Stimulated activated naive B cell treated with anti-CD40 and anti-IgM and Interleukin-4, amounts not matched to agents 10 μg/mL and 1 μg/mL and 100 μg/mL, for 72 hours (primary cell): ENCODE data around the gene ADCY5.

ENCODE experiments used
- ATAC-seq, 2 donors: fragments of 150-1000 bp; cut with Tn5 transposase; replicated peaks; 2 replicates each; pipeline ENCODE4 v1.10.0; 2021; ENCODE audit warnings: moderate library complexity in 1 of 2
- DNase-seq: peaks from one replicate; pipeline ENCODE4 v3.0.0; 2021
- H3K27ac Mint-ChIP-seq: one replicate; pipeline ENCODE4 v1.8.0; 2022; ENCODE audit warnings: mild to moderate bottlenecking, mixed read lengths
- H3K27me3 Mint-ChIP-seq, 2 donors: one replicate each; pipeline ENCODE4 v1.8.0; 2022; ENCODE audit warnings: mixed read lengths in 2 of 2
- H3K36me3 Mint-ChIP-seq, 2 donors: one replicate each; pipeline ENCODE4 v1.8.0; 2022; ENCODE audit warnings: mixed read lengths in 2 of 2, mild to moderate bottlenecking in 1 of 2
- H3K4me1 Mint-ChIP-seq, 2 donors: one replicate each; pipeline ENCODE4 v1.8.0; 2022; ENCODE audit warnings: mixed read lengths in 2 of 2, mild to moderate bottlenecking in 1 of 2
- H3K4me3 Mint-ChIP-seq, 2 donors: one replicate each; pipeline ENCODE4 v1.8.0; 2022; ENCODE audit warnings: mild to moderate bottlenecking in 2 of 2, mixed read lengths in 2 of 2, moderate library complexity in 1 of 2
- H3K9me3 Mint-ChIP-seq, 2 donors: one replicate each; pipeline ENCODE4 v1.8.0; 2022; ENCODE audit warnings: mixed read lengths in 2 of 2, mild to moderate bottlenecking in 1 of 2

The ADCY5 gene

GRCh38 chr3:123386477-123387040 is 62.3 kb downstream of the ADCY5 start:
- Mint-ChIP-seq H3K9me3 (no peaks in the 10 kb centered on the region), H3K36me3 (no peaks in the 10 kb centered on the region), H3K27me3 (peaks cover 18 to 22% of the 10 kb centered on the region in 2 donors), H3K27ac (no peak overlapping the region), H3K4me3 (no peak overlapping the region), H3K4me1 (no peaks in the 10 kb centered on the region)
- ATAC-seq (no peak), DNase-seq (no peak)

DNA sequence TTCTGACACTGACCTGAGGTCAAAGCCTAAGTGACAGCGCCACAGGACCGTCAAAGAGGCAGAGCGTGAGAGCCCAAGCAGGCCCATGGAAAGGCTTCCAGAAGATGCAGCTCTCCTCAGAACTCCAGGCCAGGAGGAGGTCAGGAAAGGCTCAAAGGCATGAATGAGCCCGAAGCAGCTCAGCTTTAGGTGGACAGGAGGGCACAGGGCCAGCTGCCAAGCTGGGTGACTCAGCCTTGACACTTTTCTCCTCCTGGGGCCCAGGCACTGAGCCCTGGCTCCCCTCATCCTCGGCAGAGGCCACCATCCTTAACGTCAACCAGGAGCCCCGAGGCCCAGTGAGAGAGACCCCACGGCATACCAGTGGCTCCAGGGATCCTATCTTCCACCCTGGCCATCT is 62.9 kb downstream of the ADCY5 start:
- H3K4me3 Mint-ChIP-seq = no peak overlapping the region
- no peaks in the 10 kb centered on the region for H3K36me3 Mint-ChIP-seq
- DNase-seq (no peak), ATAC-seq (no peak)
- H3K4me1 Mint-ChIP-seq = no peaks in the 10 kb centered on the region
- H3K27me3 Mint-ChIP-seq = peaks cover 18 to 22% of the 10 kb centered on the region in 2 donors
- no peak overlapping the region for H3K27ac Mint-ChIP-seq
- H3K9me3 Mint-ChIP-seq = no peaks in the 10 kb centered on the region

DNA sequence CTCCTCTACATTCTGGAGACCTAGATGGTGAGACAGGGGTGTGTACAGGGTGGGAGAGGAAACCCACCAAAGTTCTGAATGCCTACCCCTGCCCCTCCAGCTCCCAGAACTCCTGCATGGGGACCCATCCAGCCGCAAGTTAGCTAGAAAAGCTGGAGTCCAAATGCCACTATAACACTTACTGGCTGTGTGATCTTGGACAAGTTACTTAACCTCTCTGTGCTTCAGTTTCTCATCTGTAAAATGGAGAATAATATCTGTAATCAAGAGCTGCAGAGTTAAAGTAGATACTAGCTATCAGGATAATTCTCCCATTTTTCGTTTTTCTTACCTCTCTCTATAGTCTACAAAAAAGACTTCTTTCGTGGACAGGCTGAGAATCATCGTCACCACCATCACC is 63.4 kb downstream of the ADCY5 start:
- no peak overlapping the region for H3K4me3 Mint-ChIP-seq

GRCh38 chr3:123385001-123385401 is 63.9 kb downstream of the ADCY5 start:
- Mint-ChIP-seq H3K27ac (no peak overlapping the region), H3K27me3 (peaks cover 18 to 22% of the 10 kb centered on the region in 2 donors), H3K9me3 (no peaks in the 10 kb centered on the region), H3K4me3 (no peak overlapping the region), H3K4me1 (no peaks in the 10 kb centered on the region), H3K36me3 (no peaks in the 10 kb centered on the region)
- DNase-seq (no peak), ATAC-seq (no peak)

More for the DNA sequence above, 63.4 kb downstream of the ADCY5 start:
- H3K9me3 Mint-ChIP-seq = no peaks in the 10 kb centered on the region
- ATAC-seq = no peak
- H3K27ac Mint-ChIP-seq = no peak overlapping the region
- no peaks in the 10 kb centered on the region for H3K4me1 Mint-ChIP-seq
- peaks cover 18 to 22% of the 10 kb centered on the region in 2 donors for H3K27me3 Mint-ChIP-seq
- H3K36me3 Mint-ChIP-seq = no peaks in the 10 kb centered on the region
- DNase-seq = no peak

- ATAC-seq = no peak
- Mint-ChIP-seq H3K36me3 (no peaks in the 10 kb centered on the region), H3K27ac (no peak overlapping the region)
Measured at GRCh38 chr3:123384256-123384655, 64.6 kb downstream of the ADCY5 start.

DNA sequence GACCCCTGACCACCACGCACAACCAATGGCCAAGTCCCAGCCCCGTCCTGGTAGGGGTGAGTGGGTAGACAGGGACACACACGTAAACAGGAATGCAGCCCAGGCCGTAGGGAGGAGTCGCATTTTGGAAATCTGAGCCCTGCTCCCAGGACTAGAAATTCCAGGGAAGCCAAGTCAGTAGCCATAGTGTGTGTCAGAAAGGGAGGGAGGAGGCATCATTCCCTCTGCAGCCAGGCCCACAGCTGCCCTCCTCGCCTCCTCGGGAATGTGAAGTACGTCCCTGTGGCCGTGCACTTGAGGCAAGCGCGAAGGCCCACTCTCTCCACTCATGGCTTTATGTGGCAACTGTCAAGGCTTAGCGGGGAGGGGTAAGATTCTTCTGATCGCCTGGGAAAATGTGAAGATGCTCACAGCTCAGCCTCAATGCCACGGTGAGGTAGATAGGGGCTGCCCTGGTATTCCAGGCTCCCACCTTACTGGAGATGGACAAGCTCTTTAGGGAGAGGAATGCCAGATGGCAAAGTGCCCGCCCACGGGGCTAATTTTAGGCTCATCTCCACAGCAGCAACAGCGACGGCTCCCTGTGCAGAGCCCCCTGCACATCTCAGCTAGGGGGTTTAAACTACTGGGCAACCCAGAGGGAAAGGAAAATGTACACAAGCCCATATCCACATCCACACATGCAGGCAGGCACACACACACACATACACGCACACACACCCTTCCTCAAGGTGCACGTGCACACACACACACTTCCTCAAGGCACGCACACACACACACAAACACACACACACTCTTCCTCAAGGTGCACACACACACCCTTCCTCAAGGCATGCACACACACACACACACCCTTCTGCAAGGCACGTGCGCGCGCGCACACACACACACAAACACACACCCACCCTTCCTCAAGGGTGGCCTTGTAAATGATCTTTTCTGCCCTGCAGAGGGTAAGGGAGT is 65.5 kb downstream of the ADCY5 start:
- Mint-ChIP-seq H3K36me3 (no peaks in the 10 kb centered on the region), H3K4me1 (no peaks in the 10 kb centered on the region), H3K27me3 (peaks cover 18 to 20% of the 10 kb centered on the region in 2 donors), H3K4me3 (no peak overlapping the region), H3K27ac (no peak overlapping the region), H3K9me3 (no peaks in the 10 kb centered on the region)
- DNase-seq = no peak
- no peak for ATAC-seq

More at GRCh38 chr3:123384256-123384655, 64.6 kb downstream of the ADCY5 start:
- no peaks in the 10 kb centered on the region for H3K4me1 Mint-ChIP-seq
- no peak for DNase-seq
- H3K27me3 Mint-ChIP-seq = peaks cover 18 to 22% of the 10 kb centered on the region in 2 donors
- H3K9me3 Mint-ChIP-seq = no peaks in the 10 kb centered on the region
- no peak overlapping the region for H3K4me3 Mint-ChIP-seq

DNA sequence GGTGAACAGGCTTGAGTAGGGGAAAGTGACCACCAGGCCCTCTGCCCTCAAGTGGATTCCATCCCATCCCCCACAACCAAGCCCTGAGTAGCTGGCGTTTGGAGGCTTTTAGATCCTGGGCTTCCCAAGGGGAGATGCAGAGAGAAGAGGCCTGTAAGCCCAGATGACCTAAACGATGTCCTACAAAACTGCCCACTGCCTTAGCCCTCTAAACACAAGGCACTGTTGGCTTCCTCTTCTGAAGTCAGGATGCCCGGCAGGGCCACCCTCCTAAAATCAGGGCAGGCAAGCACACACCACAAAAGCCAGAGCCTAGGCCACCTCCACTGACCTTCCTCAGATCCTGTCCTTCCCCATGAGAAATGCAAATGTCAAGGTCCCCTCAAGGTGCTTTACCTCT is 68.6 kb downstream of the ADCY5 start:
- DNase-seq (no peak), ATAC-seq (no peak)
- H3K4me1 Mint-ChIP-seq = no peaks in the 10 kb centered on the region
- no peaks in the 10 kb centered on the region for H3K36me3 Mint-ChIP-seq
- H3K4me3 Mint-ChIP-seq = no peak overlapping the region
- H3K27me3 Mint-ChIP-seq = peaks cover 6 to 8% of the 10 kb centered on the region in 2 donors
- no peak overlapping the region for H3K27ac Mint-ChIP-seq
- no peaks in the 10 kb centered on the region for H3K9me3 Mint-ChIP-seq

DNA sequence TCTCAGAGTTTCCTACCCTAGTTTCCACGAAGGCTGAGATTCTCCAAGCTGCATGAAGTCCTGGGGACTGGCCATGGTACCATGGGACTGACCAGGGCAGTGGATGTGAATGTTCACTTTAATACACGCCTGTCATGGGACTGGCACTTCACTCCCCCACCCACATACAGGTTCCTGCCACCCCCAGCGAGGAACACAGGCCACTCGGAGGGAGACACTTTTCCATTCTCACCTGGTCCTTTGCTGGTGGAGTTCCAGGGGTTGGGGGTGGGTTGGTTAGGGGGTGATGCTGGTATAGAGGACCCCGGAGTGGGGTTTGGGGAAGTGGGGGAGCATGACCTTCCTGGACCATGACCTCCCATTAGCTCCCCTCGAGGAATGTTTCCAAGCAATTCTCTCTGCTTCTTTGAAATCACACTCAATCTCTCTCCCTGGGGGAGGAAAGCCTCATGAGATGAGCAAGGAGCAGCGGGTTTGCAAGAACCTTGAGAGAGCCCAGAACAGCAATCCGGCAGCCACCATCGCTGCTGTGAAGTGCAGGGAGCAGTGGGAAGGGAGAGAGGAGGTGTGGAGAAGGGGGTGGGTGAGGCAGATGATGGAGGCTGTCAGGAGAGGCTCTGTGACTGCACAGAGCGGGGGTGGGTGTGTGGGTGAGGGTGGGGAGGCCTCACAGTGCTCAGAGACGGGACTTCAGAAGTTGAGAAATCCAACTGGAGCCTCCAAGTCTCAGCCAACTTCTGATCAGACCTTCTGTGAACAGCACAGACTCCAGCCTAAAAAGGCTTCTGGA is 69.7 kb downstream of the ADCY5 start:
- no peaks in the 10 kb centered on the region for H3K36me3 Mint-ChIP-seq
- no peak overlapping the region for H3K4me3 Mint-ChIP-seq
- peaks cover 0 to 6% of the 10 kb centered on the region in 2 donors for H3K27me3 Mint-ChIP-seq
- DNase-seq (no peak), ATAC-seq (no peak)
- no peak overlapping the region for H3K27ac Mint-ChIP-seq
- no peaks in the 10 kb centered on the region for H3K4me1 Mint-ChIP-seq
- H3K9me3 Mint-ChIP-seq = no peaks in the 10 kb centered on the region

GRCh38 chr3:123378409-123378915 is 70.4 kb downstream of the ADCY5 start:
- Mint-ChIP-seq H3K27me3 (peaks cover 0 to 3% of the 10 kb centered on the region in 2 donors), H3K4me3 (no peak overlapping the region), H3K27ac (no peak overlapping the region), H3K4me1 (no peaks in the 10 kb centered on the region), H3K36me3 (no peaks in the 10 kb centered on the region), H3K9me3 (no peaks in the 10 kb centered on the region)
- ATAC-seq (no peak), DNase-seq (no peak)

- H3K4me3 Mint-ChIP-seq = no peak overlapping the region
- H3K27ac Mint-ChIP-seq = no peak overlapping the region
- no peaks in the 10 kb centered on the region for H3K9me3 Mint-ChIP-seq
- DNase-seq = no peak
- no peak for ATAC-seq
- peaks cover 0 to 4% of the 10 kb centered on the region in 2 donors for H3K27me3 Mint-ChIP-seq
- H3K36me3 Mint-ChIP-seq = no peaks in the 10 kb centered on the region
- H3K4me1 Mint-ChIP-seq = no peaks in the 10 kb centered on the region
Measured at GRCh38 chr3:123377243-123377740, 71.6 kb downstream of the ADCY5 start.

- Mint-ChIP-seq H3K36me3 (no peaks in the 10 kb centered on the region), H3K4me1 (no peaks in the 10 kb centered on the region), H3K4me3 (no peak overlapping the region), H3K27me3 (peaks cover 0 to 7% of the 10 kb centered on the region in 2 donors), H3K27ac (no peak overlapping the region), H3K9me3 (no peaks in the 10 kb centered on the region)
- no peak for DNase-seq
- no peak for ATAC-seq
Measured at GRCh38 chr3:123376451-123377242, 72.2 kb downstream of the ADCY5 start.

DNA sequence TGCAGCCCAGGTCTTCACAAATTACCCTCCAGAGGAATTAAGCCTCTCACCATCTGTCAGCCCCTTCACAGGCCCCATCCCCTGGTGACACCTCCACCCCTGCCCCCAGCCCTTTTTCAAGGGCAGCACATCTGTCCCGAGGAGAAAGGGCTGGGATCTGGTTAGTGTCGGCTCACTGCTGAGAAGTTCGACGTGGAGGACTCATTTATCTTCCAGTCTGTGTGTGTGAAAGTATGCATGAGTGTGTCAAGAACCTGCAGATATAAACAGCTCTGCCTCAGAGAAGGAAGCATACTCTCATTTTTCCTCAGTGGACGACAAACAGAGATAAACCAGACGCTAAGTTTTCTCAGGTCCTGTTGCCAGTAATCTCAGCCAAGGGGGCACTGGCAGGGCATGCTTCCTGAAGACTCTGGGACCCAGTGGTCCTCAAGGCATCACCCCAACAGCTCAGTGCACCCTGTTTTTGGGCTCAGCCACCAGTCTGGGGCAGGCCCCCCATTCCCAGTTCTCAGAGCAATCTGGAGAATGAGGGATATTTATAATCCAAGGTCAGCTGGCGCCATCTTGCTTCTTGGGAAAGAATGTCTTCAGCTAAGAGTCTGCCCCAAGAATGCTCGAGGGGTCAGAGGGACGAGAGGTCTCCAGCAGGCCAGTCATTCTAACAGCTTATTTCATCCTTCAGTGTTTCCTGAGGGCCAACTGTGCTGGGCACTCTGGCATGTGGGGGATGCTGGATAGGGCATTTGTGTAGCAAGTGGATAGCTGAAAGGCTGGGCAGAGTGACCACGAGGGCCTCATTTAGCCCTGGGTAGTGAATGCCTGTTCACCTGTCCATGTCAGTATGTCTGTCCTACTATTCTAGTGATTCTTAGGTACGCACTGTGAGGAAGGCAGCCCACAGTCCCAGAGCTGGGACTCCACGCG is 73.6 kb downstream of the ADCY5 start:
- ATAC-seq (no peak), DNase-seq (no peak)
- Mint-ChIP-seq H3K9me3 (no peaks in the 10 kb centered on the region), H3K27me3 (peaks cover 0 to 7% of the 10 kb centered on the region in 2 donors), H3K36me3 (no peaks in the 10 kb centered on the region), H3K4me1 (no peaks in the 10 kb centered on the region), H3K4me3 (no peak overlapping the region), H3K27ac (no peak overlapping the region)

- H3K9me3 Mint-ChIP-seq = no peaks in the 10 kb centered on the region
- H3K4me3 Mint-ChIP-seq = no peak overlapping the region
- peaks cover 0 to 7% of the 10 kb centered on the region in 2 donors for H3K27me3 Mint-ChIP-seq
- DNase-seq (no peak), ATAC-seq (no peak)
- no peak overlapping the region for H3K27ac Mint-ChIP-seq
- H3K36me3 Mint-ChIP-seq = no peaks in the 10 kb centered on the region
- H3K4me1 Mint-ChIP-seq = no peaks in the 10 kb centered on the region
Measured at GRCh38 chr3:123374016-123374415, 74.9 kb downstream of the ADCY5 start.
